K562 (cell line): ENCODE data around the gene RUNDC3A. TPM values are rescaled to one million over a fixed set of nuclear protein-coding genes. Genes with fewer than 3 reads are reported as not detected.

Experiments
- BCOR ChIP-seq: fragments of 450-650 bp; IDR thresholded peaks from 2 replicates; pipeline ENCODE4 v1.6.1; 2016
- BHLHE40 ChIP-seq: IDR thresholded peaks from 2 replicates; pipeline ENCODE4 v1.6.1; 2011; ENCODE audit warnings: low read length, improper control_type of control experiment
- DACH1 ChIP-seq: fragments of 450-650 bp; IDR thresholded peaks from 2 replicates; pipeline ENCODE4 v1.6.1; 2018; ENCODE audit not compliant: partially characterized antibody
- E2F6 ChIP-seq, 2 experiments: IDR thresholded peaks; 2 replicates each; pipeline ENCODE4 v1.6.1; 2011; ENCODE audit warnings: borderline replicate concordance in 1 of 2, control low read depth in 1 of 2, low read depth in 1 of 2, low read length in 1 of 2, mild to moderate bottlenecking in 1 of 2, mixed read lengths in 1 of 2, moderate library complexity in 1 of 2; ENCODE audit not compliant: insufficient read depth in 1 of 2, insufficient read length in 1 of 2, poor library complexity in 1 of 2, severe bottlenecking in 1 of 2; ENCODE audit errors: extremely low read depth in 1 of 2
- HDAC1 ChIP-seq, 2 experiments: fragments of 450-650 bp; IDR thresholded peaks; 2 replicates each; pipeline ENCODE4 v1.6.1; 2016 to 2017; ENCODE audit warnings: inconsistent platforms in 1 of 2, mild to moderate bottlenecking in 1 of 2, moderate library complexity in 1 of 2
- HDAC8 ChIP-seq: fragments of 450-650 bp; IDR thresholded peaks from 2 replicates; pipeline ENCODE4 v1.6.1; 2016; ENCODE audit warnings: mild to moderate bottlenecking, missing genetic modification characterization, moderate library complexity, missing compliant biosample characterization
- HMG20A ChIP-seq: fragments of 450-650 bp; formaldehyde crosslinking; conservative IDR thresholded peaks from 2 replicates; pipeline ENCODE4 v1.4.0; 2020; ENCODE audit warnings: mild to moderate bottlenecking, mixed read lengths
- LARP7 ChIP-seq: fragments of 450-650 bp; IDR thresholded peaks from 2 replicates; pipeline ENCODE4 v1.6.1; 2016
- MXI1 ChIP-seq: IDR thresholded peaks from 2 replicates; pipeline ENCODE4 v1.6.1; 2011; ENCODE audit warnings: low read depth, mild to moderate bottlenecking, improper control_type of control experiment, low read length
- MYC ChIP-seq, 2 experiments: fragments of 250-450 bp in 1 of 2; sonication (Bioruptor Pico) in 1 of 2; IDR thresholded peaks; 2 replicates each; pipeline versions ENCODE4 v1.5.1 to v1.6.1; 2012 to 2021; ENCODE audit warnings: low read depth in 2 of 2, borderline replicate concordance in 1 of 2, improper control_type of control experiment in 1 of 2, low read length in 1 of 2, mild to moderate bottlenecking in 1 of 2, moderate library complexity in 1 of 2
- RBFOX2 ChIP-seq: fragments of 200-400 bp; formaldehyde crosslinking; IDR thresholded peaks from 2 replicates; pipeline ENCODE4 v1.6.1; 2017; ENCODE audit warnings: low read depth, mild to moderate bottlenecking, low read length, moderate library complexity
- REST ChIP-seq, 2 experiments: fragments of 450-650 bp; formaldehyde crosslinking in 1 of 2; IDR thresholded peaks; 2 replicates each; pipeline versions ENCODE4 v1.4.0 to v1.6.1; 2014 to 2020; ENCODE audit warnings: mild to moderate bottlenecking in 2 of 2, borderline replicate concordance in 1 of 2, low read depth in 1 of 2
- SUPT5H ChIP-seq: fragments of 450-650 bp; IDR thresholded peaks from 2 replicates; pipeline ENCODE4 v1.6.1; 2016
- TAF1 ChIP-seq: IDR thresholded peaks from 2 replicates; pipeline ENCODE4 v1.6.1; 2011; ENCODE audit warnings: mild to moderate bottlenecking, low read length, moderate library complexity; ENCODE audit not compliant: insufficient read depth, control insufficient read depth, severe bottlenecking; ENCODE audit errors: extremely low read depth
- USF1 ChIP-seq: sonication (generic); formaldehyde crosslinking; IDR thresholded peaks from 2 replicates; pipeline ENCODE4 v1.9.0; 2022; ENCODE audit warnings: mild to moderate bottlenecking, missing genetic modification reagents
- ZNF134 ChIP-seq: fragments of 250-450 bp; sonication (Bioruptor Pico); conservative IDR thresholded peaks from 2 replicates; pipeline ENCODE4 v1.4.0; 2020
- ZNF324 ChIP-seq: fragments of 250-450 bp; sonication (Bioruptor Pico); IDR thresholded peaks from 2 replicates; pipeline ENCODE4 v1.4.0; 2020; ENCODE audit warnings: mild to moderate bottlenecking
- polyA plus RNA-seq, 8 experiments: library from polyadenylated mRNA; depleted of rRNA in 4 of 8; stranded (reverse) in 5 of 8; unstranded in 3 of 8; fragments of >200 nt; fragmentation: Nextera tagmentation in 2 of 8; fragmentation: Illumina TruSeq in 1 of 8; extraction: Ambion mirVana in 2 of 8; extraction: Trizol in 1 of 8; gene quantifications; 2 replicates each; pipeline versions ENCODE4 v1.2.1 to v1.2.3, GENCODE V29; 2011 to 2014; ENCODE audit warnings: inconsistent platforms in 1 of 8, missing spikeins in 1 of 8
- total RNA-seq, 7 experiments: library from RNA; depleted of rRNA in 6 of 7; stranded (reverse); fragments of >200 nt in 6 of 7; fragmentation: Illumina TruSeq in 2 of 7; extraction: Trizol in 2 of 7; gene quantifications; 2 replicates each; pipeline versions ENCODE4 v1.2.1 to v1.2.3, GENCODE V29; 2011 to 2021; ENCODE audit warnings: low replicate concordance in 1 of 7

RUNDC3A gene
- total and polyA plus RNA-seq, 9 of the 15 experiments (the other 6 are each of a cell fraction or from before 2014, with no cell fraction given) = not detected

GRCh38 chr17:44324571-44325275, 16.3 kb downstream of the RUNDC3A start, which contains the start of gene SLC25A39 (continued):
- TF ChIP-seq RBFOX2 (peak; percentile 78), TAF1 (peak; percentile 16), SUPT5H (no peak), USF1 (peak; percentile 18; the same call in 1 of the 2 replicates), HDAC8 (0 out of 2 replicates have a peak, but pooled peaks have one; percentile 22), BCOR (peak; percentile 98), REST (IDR thresholded peaks at IDR 0.05; ENCODE audit: borderline replicate concordance) (peak; percentile 59), REST (CRISPR knock-in tag; IDR thresholded peaks at IDR 0.05; ENCODE audit: low read depth) (peak; percentile 11), HDAC1 (IDR thresholded peaks at IDR 0.05) (peak in 1 of 2 experiments; percentile 83; a peak in 2 of 4 replicates), ZNF324 (no peak), DACH1 (peak; percentile 30), LARP7 (peak; percentile 60; the same call in 1 of the 2 replicates), MYC (IDR thresholded peaks at IDR 0.05; ENCODE audit: low read depth, low read length) (peak; percentile 82), MYC (CRISPR knock-in tag; IDR thresholded peaks at IDR 0.05; ENCODE audit: borderline replicate concordance, low read depth) (no peak), ZNF134 (CRISPR knock-in tag) (no peak), BHLHE40 (peak; percentile 64; the same call in 1 of the 2 replicates), HMG20A (CRISPR knock-in tag) (no peak), MXI1 (peak; percentile 64), E2F6 (IDR thresholded peaks at IDR 0.05; ENCODE audit: borderline replicate concordance in 1 of 2, extremely low read depth in 1 of 2, insufficient read depth in 1 of 2, insufficient read length in 1 of 2, low read depth in 1 of 2, low read length in 1 of 2, poor library complexity in 1 of 2, severe bottlenecking in 1 of 2) (peak; percentile 23 to 86)
